ENCODE data around the gene TRMT2B. TPM values are rescaled to one million over a fixed set of nuclear protein-coding genes. Genes with fewer than 3 reads are reported as not detected.

The TRMT2B gene
- polyA plus RNA-seq (2012; rRNA removed): 7.2 and 8.2 TPM in 2 replicates
- 6.6 and 6.8 TPM in 2 replicates for polyA plus RNA-seq (2012; cell fraction: cytosol; rRNA removed)
- polyA plus RNA-seq (2012; cell fraction: nucleus; rRNA removed): 7.0 and 12.2 TPM in 2 replicates

- H3K36me3 ChIP-seq (replicated peaks in 1 of 2; ENCODE audit: control insufficient read depth in 1 of 2, insufficient read depth in 2 of 2, low read length in 1 of 2): no peaks in the 10 kb centered on the region
- no peaks in the 10 kb centered on the region; the same call in 1 of the 2 replicates for H3K27me3 ChIP-seq (ENCODE audit: insufficient read depth)
- H3K4me3 ChIP-seq (ENCODE audit: low read depth in 2 of 2, low read length in 1 of 2): peak within 1 kb of the TSS; percentile 49 to 58
- H3K4me2 ChIP-seq: peak within 1 kb of the TSS; percentile 70
- H3K27ac ChIP-seq (ENCODE audit: low read depth in 2 of 2, low read length in 1 of 2): peak within 1 kb of the TSS; percentile 56 to 64
- DNase-seq: peak; percentile 74
- peak within 1 kb of the TSS; percentile 59 for H2AFZ ChIP-seq (ENCODE audit: low read depth)
- peaks cover 16% of the 10 kb centered on the region; the same call in 1 of the 2 replicates for H3K79me2 ChIP-seq (ENCODE audit: insufficient read depth)
- no peaks in the 10 kb centered on the region for H3K9me3 ChIP-seq
- peaks cover 6% of the 10 kb centered on the region for H3F3A ChIP-seq (replicated peaks; ENCODE audit: insufficient read depth)
- TF ChIP-seq ELF1 (IDR thresholded peaks at IDR 0.05) (peak; percentile 83), NRF1 (IDR thresholded peaks at IDR 0.05; ENCODE audit: low read depth, low read length) (peak; percentile 69), FOXM1 (IDR thresholded peaks at IDR 0.05; ENCODE audit: low read depth) (no peak), POLR2AphosphoS5 (IDR thresholded peaks at IDR 0.05; ENCODE audit: low read depth, low read length) (no peak), EP300 (IDR thresholded peaks at IDR 0.05; ENCODE audit: borderline replicate concordance in 1 of 2, low read depth in 1 of 2, low read length in 1 of 2) (no peak), SMC3 (IDR thresholded peaks at IDR 0.05; ENCODE audit: low read depth, low read length) (no peak), MAX (IDR thresholded peaks at IDR 0.05; ENCODE audit: low read depth) (peak; percentile 78), MXI1 (IDR thresholded peaks at IDR 0.05; ENCODE audit: low read depth, low read length) (peak; percentile 56)
- ChIA-PET POLR2A (no interaction called here), CTCF (no interaction called here)
- H3K9me2 ChIP-seq: no peaks in the 10 kb centered on the region
- 5% methylated on average over 42 of the region's 43 CpGs for WGBS (ENCODE audit: low lambda C conversion rate)
- H3K4me1 ChIP-seq (ENCODE audit: control insufficient read depth in 1 of 2, insufficient read depth in 2 of 2, low read depth in 1 of 2, low read length in 1 of 2): peaks cover 0 to 3% of the 10 kb centered on the region in 2 experiments; a peak in 1 of 4 replicates
- no peaks in the 10 kb centered on the region for H4K20me1 ChIP-seq (ENCODE audit: insufficient read depth)
- peak within 1 kb of the TSS; percentile 72 for H3K9ac ChIP-seq
These were observed at the start of gene TRMT2B for GRCh38 chrX:101051549-101052302. Gene TRMT2B, minus strand, starts transcription at chrX:101052111. Its CDS starts 9,822 bp downstream, at chrX:101042289.

GRCh38 chrX:101097546-101098453 lies 45.9 kb upstream of the TRMT2B start, which contains the start of gene CENPI:
Gene CENPI, plus strand, starts transcription at chrX:101098204. Its CDS starts 2,867 bp downstream, at chrX:101101071.
- Histone ChIP-seq H3K4me1 (ENCODE audit: control insufficient read depth in 1 of 2, insufficient read depth in 2 of 2, low read depth in 1 of 2, low read length in 1 of 2) (no peaks in the 10 kb centered on the region), H3K9ac (peak within 1 kb of the TSS; percentile 57; the same call in 1 of the 2 replicates), H3K27me3 (ENCODE audit: insufficient read depth) (no peaks in the 10 kb centered on the region; the same call in 1 of the 2 replicates), H3K9me2 (no peaks in the 10 kb centered on the region), H3K4me2 (peak within 1 kb of the TSS; percentile 66), H3K4me3 (ENCODE audit: low read depth in 2 of 2, low read length in 1 of 2) (peak within 1 kb of the TSS; percentile 55), H3F3A (replicated peaks; ENCODE audit: insufficient read depth) (no peaks in the 10 kb centered on the region), H2AFZ (ENCODE audit: low read depth) (peak within 1 kb of the TSS; percentile 78), H3K79me2 (ENCODE audit: insufficient read depth) (peaks cover 39% of the 10 kb centered on the region), H3K36me3 (replicated peaks in 1 of 2; ENCODE audit: control insufficient read depth in 1 of 2, insufficient read depth in 2 of 2, low read length in 1 of 2) (peaks cover 0 to 7% of the 10 kb centered on the region in 2 experiments), H4K20me1 (ENCODE audit: insufficient read depth) (no peaks in the 10 kb centered on the region), H3K9me3 (no peaks in the 10 kb centered on the region), H3K27ac (ENCODE audit: low read depth in 2 of 2, low read length in 1 of 2) (peak within 1 kb of the TSS; percentile 62 to 71)
- TF ChIP-seq POLR2AphosphoS5 (IDR thresholded peaks at IDR 0.05; ENCODE audit: low read depth, low read length) (peak; percentile 32; the same call in 1 of the 2 replicates), NRF1 (IDR thresholded peaks at IDR 0.05; ENCODE audit: low read depth, low read length) (peak; percentile 90), EP300 (IDR thresholded peaks at IDR 0.05; ENCODE audit: borderline replicate concordance in 1 of 2, low read depth in 1 of 2, low read length in 1 of 2) (no peak), GATA2 (CRISPR knock-in tag; IDR thresholded peaks at IDR 0.05) (no peak), MXI1 (IDR thresholded peaks at IDR 0.05; ENCODE audit: low read depth, low read length) (peak; percentile 71), SIN3A (IDR thresholded peaks at IDR 0.05; ENCODE audit: borderline replicate concordance, low read depth, low read length) (0 out of 2 replicates have a peak, but pooled peaks have one; percentile 22), RFX5 (IDR thresholded peaks at IDR 0.05; ENCODE audit: low read length) (peak; percentile 67; the same call in 1 of the 2 replicates)
- ChIA-PET CTCF (no interaction called here), POLR2A (interaction anchor here (1.2 kb wide), 1 partner anchor 298 kb away, joined by 4 read pairs; no protein-coding TSS in a partner anchor)
- DNase-seq: peak; percentile 93
- WGBS (ENCODE audit: low lambda C conversion rate): 25% methylated on average over 41 of the region's 48 CpGs
